ENCODE measurements around the gene MSMP. TPM values are rescaled to one million over a fixed set of nuclear protein-coding genes. Genes with fewer than 3 reads are reported as not detected.

The MSMP gene
- total RNA-seq, 4 donors from 2014 or later = not detected

DNA sequence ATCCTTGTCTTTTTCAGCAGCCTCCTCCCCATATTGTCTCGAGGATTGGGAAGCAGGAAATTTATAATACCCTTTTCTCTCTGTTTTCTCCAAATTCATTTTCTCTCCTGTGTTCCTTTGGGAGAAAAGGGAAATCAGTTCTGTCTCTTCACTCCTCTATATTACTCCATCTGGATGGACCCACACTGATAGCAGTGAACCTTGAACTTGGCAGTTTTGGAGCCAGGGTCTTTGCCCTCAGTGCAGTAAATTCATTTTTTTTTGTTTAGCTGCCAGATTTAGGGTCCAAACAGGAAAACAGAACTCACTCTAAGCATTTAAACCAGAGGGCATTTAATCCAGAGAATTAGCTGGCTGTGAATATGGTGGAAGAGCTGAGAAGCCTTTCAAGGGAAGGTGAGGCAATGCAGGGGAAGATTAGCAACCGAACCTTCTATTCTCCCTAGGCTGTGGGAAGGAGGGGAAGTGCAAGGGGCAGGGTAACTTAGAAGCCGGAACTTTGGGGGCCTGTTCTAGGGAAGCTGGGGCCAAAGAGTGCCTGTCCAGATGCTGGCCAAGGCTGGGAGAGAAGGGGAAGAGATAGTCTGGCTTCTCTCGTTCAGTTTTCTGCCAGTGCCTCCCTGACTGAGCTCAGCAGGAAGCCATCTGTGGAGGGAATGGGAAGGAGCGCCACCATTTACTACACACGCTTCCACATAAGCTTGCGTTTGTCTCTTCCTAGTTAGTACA, 21.0 kb upstream of the MSMP start:
- no peak overlapping the region for H3K27ac ChIP-seq

DNA sequence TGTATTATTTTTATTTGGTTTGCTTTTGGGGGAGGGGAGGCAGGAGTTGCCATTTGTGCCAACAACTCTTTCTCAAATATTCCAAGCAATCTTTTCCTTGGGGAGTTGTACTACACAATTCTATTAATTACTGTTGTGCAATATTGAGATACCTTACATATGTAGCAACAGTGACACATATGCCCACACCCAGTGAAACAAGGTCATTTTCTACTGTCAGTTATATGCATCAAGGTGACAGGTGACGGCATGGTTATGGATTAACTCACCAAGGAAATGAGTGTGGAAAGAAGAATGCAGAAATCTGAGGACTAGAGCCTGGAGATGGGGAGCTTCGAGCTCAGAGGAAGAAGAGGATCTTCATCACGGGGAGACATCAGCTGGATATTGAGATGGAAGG, 17.9 kb upstream of the MSMP start:
- in situ Hi-C loops (cut with MboI; ENCODE audit: low pct_ligation_motif_present in 1 of 4, low pct_unique_long_range_greater_than_20kb in 1 of 4, low sequenced_read_pairs in 3 of 4) = no loop called here
- Histone ChIP-seq H3K9me3 (no peaks in the 10 kb centered on the region), H3K4me3 (no peak overlapping the region), H3K4me1 (peaks cover 18 to 28% (median 20%) of the 10 kb centered on the region in 4 donors), H3K36me3 (no peaks in the 10 kb centered on the region), H3K27ac (peak overlapping the region; percentile 78 to 81 (median 80)), H3K27me3 (no peaks in the 10 kb centered on the region)
- TF ChIP-seq POLR2AphosphoS5 (IDR thresholded peaks at IDR 0.05) (peak in 2 of 3 donors; percentile 29 to 50), POLR2A (IDR thresholded peaks at IDR 0.05) (peak; percentile 11), EP300 (IDR thresholded peaks at IDR 0.05; ENCODE audit: low read depth) (no peak)
- intact Hi-C loops (cut with DNase I; ENCODE audit: low total_unique reads) = no loop called here
- 38 to 54% methylated on average over 3 of the region's 3 CpGs for WGBS, 2 donors (ENCODE audit: low coverage in 1 of 2)
- DNase-seq = peak; percentile 32

More for the DNA sequence above, 21.0 kb upstream of the MSMP start:
- no peaks in the 10 kb centered on the region for H3K27me3 ChIP-seq
- in situ Hi-C loops (cut with MboI; ENCODE audit: low pct_ligation_motif_present in 1 of 4, low pct_unique_long_range_greater_than_20kb in 1 of 4, low sequenced_read_pairs in 3 of 4) (no loop called here), intact Hi-C loops (cut with DNase I; ENCODE audit: low total_unique reads) (no loop called here)
- WGBS, 2 donors (ENCODE audit: low coverage in 1 of 2) = 74 to 100% methylated on average over 1 to 7 of the region's 7 CpGs
- H3K4me3 ChIP-seq = no peak overlapping the region
- no peak for TF ChIP-seq EP300 (IDR thresholded peaks at IDR 0.05; ENCODE audit: low read depth)
- no peak for TF ChIP-seq POLR2A (IDR thresholded peaks at IDR 0.05)
- TF ChIP-seq CTCF (IDR thresholded peaks at IDR 0.05) = no peak
- TF ChIP-seq POLR2AphosphoS5 (IDR thresholded peaks at IDR 0.05) = no peak
- no peaks in the 10 kb centered on the region for H3K9me3 ChIP-seq
- no peaks in the 10 kb centered on the region for H3K36me3 ChIP-seq
- no peak for DNase-seq
- H3K4me1 ChIP-seq = peaks cover 18 to 28% (median 20%) of the 10 kb centered on the region in 4 donors

DNA sequence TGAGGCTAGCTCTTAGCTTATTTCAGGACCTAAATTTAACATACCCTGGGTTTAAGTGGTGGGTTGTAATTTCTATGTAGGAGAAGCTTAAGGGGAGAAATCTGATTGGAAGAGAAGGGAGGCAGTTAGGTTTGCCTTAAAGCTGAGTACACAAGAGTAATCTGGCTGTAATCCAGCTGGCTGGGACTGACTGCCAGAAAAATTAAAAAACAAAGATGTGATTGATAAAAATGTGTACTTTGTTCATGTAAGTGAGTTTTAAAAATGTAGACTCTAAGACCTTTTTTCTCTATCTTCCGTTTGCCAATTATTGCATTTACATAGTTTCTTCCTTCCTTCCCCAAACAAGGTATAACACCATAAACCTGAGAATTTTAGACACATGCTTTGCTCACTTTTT, 17.5 kb upstream of the MSMP start:
- 33 to 46% methylated on average over 1 of the region's 1 CpG for WGBS, 2 donors (ENCODE audit: low coverage in 1 of 2)
- H3K9me3 ChIP-seq = no peaks in the 10 kb centered on the region
- peaks cover 18 to 28% (median 20%) of the 10 kb centered on the region in 4 donors for H3K4me1 ChIP-seq
- intact Hi-C loops (cut with DNase I; ENCODE audit: low total_unique reads) (no loop called here), in situ Hi-C loops (cut with MboI; ENCODE audit: low pct_ligation_motif_present in 1 of 4, low pct_unique_long_range_greater_than_20kb in 1 of 4, low sequenced_read_pairs in 3 of 4) (no loop called here)
- H3K27ac ChIP-seq = peak overlapping the region; percentile 78 to 81 (median 80)
- H3K27me3 ChIP-seq = no peaks in the 10 kb centered on the region
- TF ChIP-seq CTCF (IDR thresholded peaks at IDR 0.05) (no peak), EP300 (IDR thresholded peaks at IDR 0.05; ENCODE audit: low read depth) (no peak), POLR2A (IDR thresholded peaks at IDR 0.05) (no peak), POLR2AphosphoS5 (IDR thresholded peaks at IDR 0.05) (no peak)
- DNase-seq = peak; percentile 37
- H3K4me3 ChIP-seq = no peak overlapping the region
- no peaks in the 10 kb centered on the region for H3K36me3 ChIP-seq

- no peaks in the 10 kb centered on the region for H3K36me3 ChIP-seq
- in situ Hi-C loops (cut with MboI; ENCODE audit: low pct_ligation_motif_present in 1 of 4, low pct_unique_long_range_greater_than_20kb in 1 of 4, low sequenced_read_pairs in 3 of 4) = no loop called here
- peaks cover 18 to 28% (median 20%) of the 10 kb centered on the region in 4 donors for H3K4me1 ChIP-seq
- 16 to 24% methylated on average over 4 of the region's 4 CpGs for WGBS, 2 donors (ENCODE audit: low coverage in 1 of 2)
- H3K27ac ChIP-seq = peak overlapping the region; percentile 78 to 81 (median 80)
- TF ChIP-seq EP300 (IDR thresholded peaks at IDR 0.05; ENCODE audit: low read depth) (no peak), POLR2A (IDR thresholded peaks at IDR 0.05) (no peak), POLR2AphosphoS5 (IDR thresholded peaks at IDR 0.05) (peak in 1 of 3 donors; percentile 12), CTCF (IDR thresholded peaks at IDR 0.05) (no peak)
- H3K9me3 ChIP-seq = no peaks in the 10 kb centered on the region
- DNase-seq = no peak
- H3K4me3 ChIP-seq = no peak overlapping the region
- H3K27me3 ChIP-seq = no peaks in the 10 kb centered on the region
- intact Hi-C loops (cut with DNase I; ENCODE audit: low total_unique reads) = no loop called here
These were observed 17.0 kb upstream of the MSMP start for GRCh38 chr9:35771075-35771433.
